Measurements from ENCODE around the gene PCMT1.
A peak's percentile ranks its signal among the peaks of the same experiment; 100 is the strongest.

PCMT1 gene

GRCh38 chr6:149749594-149750135 lies at the start of gene PCMT1:
Gene PCMT1, plus strand, starts transcription at chr6:149749741. Its CDS starts 161 bp downstream, at chr6:149749902.
- Histone ChIP-seq H3K36me3 (ENCODE audit: control insufficient read depth, low read depth, low read length) (no peaks in the 10 kb centered on the region), H3K9ac (ENCODE audit: low read length) (peak within 1 kb of the TSS; percentile 71), H3K9me3 (ENCODE audit: control insufficient read depth, low read depth, low read length) (no peaks in the 10 kb centered on the region), H3K27me3 (ENCODE audit: control insufficient read depth, insufficient read depth, low read length) (no peaks in the 10 kb centered on the region), H3K27ac (ENCODE audit: low read length) (peak within 1 kb of the TSS; percentile 62), H3K4me1 (ENCODE audit: control insufficient read depth, low read depth, low read length) (peaks cover 12% of the 10 kb centered on the region), H3K4me3 (ENCODE audit: low read length) (peak within 1 kb of the TSS; percentile 94)

- Histone ChIP-seq H3K4me3 (ENCODE audit: low read length) (peak overlapping the region; percentile 43), H3K9me3 (ENCODE audit: control insufficient read depth, low read depth, low read length) (no peaks in the 10 kb centered on the region), H3K27ac (ENCODE audit: low read length) (peak overlapping the region; percentile 46), H3K27me3 (ENCODE audit: control insufficient read depth, insufficient read depth, low read length) (no peaks in the 10 kb centered on the region), H3K4me1 (ENCODE audit: control insufficient read depth, low read depth, low read length) (peaks cover 9% of the 10 kb centered on the region), H3K36me3 (ENCODE audit: control insufficient read depth, low read depth, low read length) (peaks cover 10% of the 10 kb centered on the region), H3K9ac (ENCODE audit: low read length) (peak overlapping the region; percentile 23)
These were observed 47.8 kb upstream of the PCMT1 start for GRCh38 chr6:149701714-149702113.

DNA sequence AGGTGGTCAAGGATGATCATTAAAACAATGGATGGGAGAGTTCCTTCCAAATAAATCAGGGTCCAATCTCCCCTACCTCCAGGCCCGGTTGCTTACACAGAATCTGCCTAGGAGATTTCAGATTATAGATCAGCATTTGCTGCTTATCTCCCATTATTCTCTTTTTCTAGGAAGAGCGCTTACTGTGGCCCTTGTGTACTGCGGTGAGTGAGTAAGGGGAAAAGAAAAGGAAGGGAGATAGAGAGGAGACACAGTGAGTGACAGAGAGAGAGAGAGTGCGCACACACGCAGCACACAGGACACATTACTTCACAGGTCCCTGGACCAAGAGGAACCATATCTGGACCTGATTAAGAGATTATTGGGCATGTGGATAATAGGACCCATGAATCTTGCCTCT lies 37.8 kb upstream of the PCMT1 start:
- H3K36me3 ChIP-seq (ENCODE audit: control insufficient read depth, low read depth, low read length): no peaks in the 10 kb centered on the region
- H3K27me3 ChIP-seq (ENCODE audit: control insufficient read depth, insufficient read depth, low read length): no peaks in the 10 kb centered on the region
- no peak overlapping the region for H3K4me3 ChIP-seq (ENCODE audit: low read length)
- H3K27ac ChIP-seq (ENCODE audit: low read length): no peak overlapping the region
- H3K4me1 ChIP-seq (ENCODE audit: control insufficient read depth, low read depth, low read length): peaks cover 20% of the 10 kb centered on the region
- no peaks in the 10 kb centered on the region for H3K9me3 ChIP-seq (ENCODE audit: control insufficient read depth, low read depth, low read length)
- H3K9ac ChIP-seq (ENCODE audit: low read length): no peak overlapping the region

DNA sequence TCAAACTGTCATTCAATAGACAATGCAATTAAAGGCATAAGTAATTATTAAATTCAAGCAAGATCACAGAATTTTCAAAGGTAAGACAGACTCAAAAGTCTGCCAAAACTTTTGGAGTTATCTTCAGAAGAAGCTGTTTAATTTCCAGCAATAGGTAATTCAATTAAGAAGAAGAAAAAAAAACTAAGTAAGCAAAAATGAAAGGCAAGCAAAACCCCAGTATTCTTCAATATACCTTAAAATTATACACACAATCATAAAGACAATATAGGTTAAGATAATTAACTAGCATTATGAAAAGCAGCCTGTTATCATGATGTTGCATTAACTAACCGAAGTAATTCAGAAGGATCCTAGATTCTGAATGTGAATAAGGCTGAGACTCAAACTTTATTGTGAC lies 35.1 kb upstream of the PCMT1 start:
- Histone ChIP-seq H3K9ac (ENCODE audit: low read length) (no peak overlapping the region), H3K4me3 (ENCODE audit: low read length) (no peak overlapping the region), H3K27ac (ENCODE audit: low read length) (no peak overlapping the region), H3K9me3 (ENCODE audit: control insufficient read depth, low read depth, low read length) (no peaks in the 10 kb centered on the region), H3K4me1 (ENCODE audit: control insufficient read depth, low read depth, low read length) (peaks cover 14% of the 10 kb centered on the region), H3K36me3 (ENCODE audit: control insufficient read depth, low read depth, low read length) (no peaks in the 10 kb centered on the region), H3K27me3 (ENCODE audit: control insufficient read depth, insufficient read depth, low read length) (no peaks in the 10 kb centered on the region)

GRCh38 chr6:149716181-149716963 lies 33.2 kb upstream of the PCMT1 start:
- peak overlapping the region; percentile 94 for H3K4me3 ChIP-seq (ENCODE audit: low read length)
- H3K27me3 ChIP-seq (ENCODE audit: control insufficient read depth, insufficient read depth, low read length): no peaks in the 10 kb centered on the region
- H3K4me1 ChIP-seq (ENCODE audit: control insufficient read depth, low read depth, low read length): peaks cover 14% of the 10 kb centered on the region
- H3K9me3 ChIP-seq (ENCODE audit: control insufficient read depth, low read depth, low read length): no peaks in the 10 kb centered on the region
- no peak overlapping the region for H3K27ac ChIP-seq (ENCODE audit: low read length)
- no peaks in the 10 kb centered on the region for H3K36me3 ChIP-seq (ENCODE audit: control insufficient read depth, low read depth, low read length)
- peak overlapping the region; percentile 97 for H3K9ac ChIP-seq (ENCODE audit: low read length)

- Histone ChIP-seq H3K27me3 (ENCODE audit: control insufficient read depth, insufficient read depth, low read length) (no peaks in the 10 kb centered on the region), H3K36me3 (ENCODE audit: control insufficient read depth, low read depth, low read length) (no peaks in the 10 kb centered on the region), H3K9ac (ENCODE audit: low read length) (peak overlapping the region; percentile 97), H3K27ac (ENCODE audit: low read length) (peak overlapping the region; percentile 86), H3K4me3 (ENCODE audit: low read length) (peak overlapping the region; percentile 94), H3K9me3 (ENCODE audit: control insufficient read depth, low read depth, low read length) (no peaks in the 10 kb centered on the region), H3K4me1 (ENCODE audit: control insufficient read depth, low read depth, low read length) (peaks cover 14% of the 10 kb centered on the region)
These were observed 32.3 kb upstream of the PCMT1 start for GRCh38 chr6:149717255-149717587.

GRCh38 chr6:149717588-149718458 lies 31.7 kb upstream of the PCMT1 start, which contains the start of gene LATS1:
Gene LATS1, minus strand, starts transcription at chr6:149718101. Its CDS starts 15,975 bp downstream, at chr6:149702126.
- H3K9me3 ChIP-seq (ENCODE audit: control insufficient read depth, low read depth, low read length): no peaks in the 10 kb centered on the region
- H3K4me3 ChIP-seq (ENCODE audit: low read length): peak within 1 kb of the TSS; percentile 94
- H3K4me1 ChIP-seq (ENCODE audit: control insufficient read depth, low read depth, low read length): peaks cover 14% of the 10 kb centered on the region
- H3K27ac ChIP-seq (ENCODE audit: low read length): peak within 1 kb of the TSS; percentile 86
- no peaks in the 10 kb centered on the region for H3K27me3 ChIP-seq (ENCODE audit: control insufficient read depth, insufficient read depth, low read length)
- H3K36me3 ChIP-seq (ENCODE audit: control insufficient read depth, low read depth, low read length): peaks cover 1% of the 10 kb centered on the region
- peak within 1 kb of the TSS; percentile 97 for H3K9ac ChIP-seq (ENCODE audit: low read length)

DNA sequence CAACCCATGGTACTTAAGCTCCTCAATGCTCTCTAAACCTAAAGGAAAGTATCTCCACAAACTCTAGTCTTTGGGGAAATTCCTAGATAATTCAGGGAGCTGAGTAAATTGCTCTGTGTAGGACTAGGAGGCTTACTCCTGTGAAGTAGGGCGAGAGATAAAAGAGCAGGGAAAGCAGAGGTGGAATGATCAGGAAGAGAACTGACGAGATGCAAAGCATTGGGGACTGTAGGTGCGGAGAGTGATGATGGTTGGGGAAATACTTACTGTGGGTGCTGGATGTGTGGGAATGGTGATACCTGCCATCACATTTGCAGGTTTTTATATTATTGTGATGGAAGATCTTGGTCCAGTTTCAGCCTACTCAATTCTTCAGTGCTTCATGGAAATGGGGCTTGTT lies 30.0 kb upstream of the PCMT1 start:
- no peaks in the 10 kb centered on the region for H3K27me3 ChIP-seq (ENCODE audit: control insufficient read depth, insufficient read depth, low read length)
- H3K9ac ChIP-seq (ENCODE audit: low read length): no peak overlapping the region
- H3K4me1 ChIP-seq (ENCODE audit: control insufficient read depth, low read depth, low read length): peaks cover 14% of the 10 kb centered on the region
- no peak overlapping the region for H3K4me3 ChIP-seq (ENCODE audit: low read length)
- H3K9me3 ChIP-seq (ENCODE audit: control insufficient read depth, low read depth, low read length): no peaks in the 10 kb centered on the region
- no peak overlapping the region for H3K27ac ChIP-seq (ENCODE audit: low read length)
- peaks cover 2% of the 10 kb centered on the region for H3K36me3 ChIP-seq (ENCODE audit: control insufficient read depth, low read depth, low read length)

DNA sequence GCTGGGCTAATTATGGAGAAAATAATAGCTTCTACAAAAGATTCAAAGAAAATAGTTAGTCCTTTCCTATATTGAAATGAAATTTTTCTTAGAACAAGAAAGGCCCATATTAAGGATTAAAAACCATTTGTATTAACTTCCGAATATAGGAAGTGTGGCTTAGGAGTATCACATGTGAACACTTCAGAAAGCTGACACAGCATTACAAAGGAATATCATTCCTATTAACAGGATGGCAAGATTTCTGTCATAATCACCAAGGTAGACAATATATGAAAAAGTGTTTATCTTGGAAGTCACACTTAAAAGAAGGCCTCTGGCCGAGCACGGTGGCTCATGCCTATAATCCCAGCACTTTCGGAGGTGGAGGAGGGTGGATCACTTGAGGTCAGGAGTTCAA lies 26.3 kb upstream of the PCMT1 start:
- H3K27me3 ChIP-seq (ENCODE audit: control insufficient read depth, insufficient read depth, low read length): no peaks in the 10 kb centered on the region
- no peak overlapping the region for H3K27ac ChIP-seq (ENCODE audit: low read length)
- H3K4me1 ChIP-seq (ENCODE audit: control insufficient read depth, low read depth, low read length): no peaks in the 10 kb centered on the region
- no peak overlapping the region for H3K9ac ChIP-seq (ENCODE audit: low read length)
- no peak overlapping the region for H3K4me3 ChIP-seq (ENCODE audit: low read length)
- peaks cover 24% of the 10 kb centered on the region for H3K36me3 ChIP-seq (ENCODE audit: control insufficient read depth, low read depth, low read length)
- no peaks in the 10 kb centered on the region for H3K9me3 ChIP-seq (ENCODE audit: control insufficient read depth, low read depth, low read length)

DNA sequence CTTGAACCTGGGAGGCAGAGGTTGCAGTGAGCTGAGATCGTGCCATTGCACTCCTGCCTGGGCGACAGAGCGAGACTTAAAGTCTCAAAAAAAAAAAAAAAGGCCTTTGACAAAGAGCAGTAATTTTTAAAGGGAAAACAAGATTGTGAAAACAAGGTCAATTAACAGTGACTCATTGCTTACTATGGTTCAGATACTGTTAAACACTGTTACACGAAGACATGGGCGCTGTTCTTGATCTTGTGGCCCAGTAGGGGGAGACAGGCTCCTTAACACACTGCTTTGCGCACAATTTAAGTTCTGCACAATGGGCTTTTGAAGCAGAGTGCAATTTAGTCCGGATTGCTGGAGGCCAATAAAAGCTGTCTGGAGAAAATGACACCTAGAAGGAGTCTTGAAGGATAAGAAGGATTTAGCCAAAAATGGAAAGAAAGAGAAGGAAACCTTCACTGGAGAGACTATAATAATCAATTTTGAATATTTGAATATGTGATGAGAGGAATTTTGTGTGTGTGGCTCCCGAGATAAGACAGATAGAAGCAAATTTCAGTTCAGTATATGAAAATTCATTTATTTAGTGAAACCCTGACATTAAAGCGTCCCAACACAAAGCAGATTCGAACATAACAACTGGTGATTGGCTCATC lies 25.6 kb upstream of the PCMT1 start:
- H3K9ac ChIP-seq (ENCODE audit: low read length): no peak overlapping the region
- no peaks in the 10 kb centered on the region for H3K9me3 ChIP-seq (ENCODE audit: control insufficient read depth, low read depth, low read length)
- peaks cover 30% of the 10 kb centered on the region for H3K36me3 ChIP-seq (ENCODE audit: control insufficient read depth, low read depth, low read length)
- H3K27me3 ChIP-seq (ENCODE audit: control insufficient read depth, insufficient read depth, low read length): no peaks in the 10 kb centered on the region
- no peak overlapping the region for H3K27ac ChIP-seq (ENCODE audit: low read length)
- H3K4me1 ChIP-seq (ENCODE audit: control insufficient read depth, low read depth, low read length): no peaks in the 10 kb centered on the region
- no peak overlapping the region for H3K4me3 ChIP-seq (ENCODE audit: low read length)

DNA sequence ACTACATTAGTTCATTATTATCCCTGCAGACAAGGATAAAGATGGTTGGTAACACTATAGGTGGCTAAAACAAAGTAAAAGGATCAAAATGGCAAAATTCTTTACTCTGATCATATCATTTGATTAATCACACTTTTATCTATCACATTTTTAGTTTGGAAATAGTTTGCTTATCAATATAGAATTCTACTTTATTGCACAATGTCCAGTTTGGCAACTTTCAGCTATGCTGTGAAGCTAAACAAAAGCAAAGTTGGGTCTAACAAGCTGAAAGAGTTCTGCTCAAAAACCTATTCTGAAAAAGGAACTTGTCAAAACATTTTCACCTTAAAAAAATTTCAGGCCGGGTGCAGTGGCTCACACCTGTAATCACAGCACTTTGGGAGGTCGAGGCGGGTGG lies 23.8 kb upstream of the PCMT1 start:
- no peaks in the 10 kb centered on the region for H3K9me3 ChIP-seq (ENCODE audit: control insufficient read depth, low read depth, low read length)
- no peak overlapping the region for H3K9ac ChIP-seq (ENCODE audit: low read length)
- no peaks in the 10 kb centered on the region for H3K27me3 ChIP-seq (ENCODE audit: control insufficient read depth, insufficient read depth, low read length)
- H3K4me3 ChIP-seq (ENCODE audit: low read length): no peak overlapping the region
- H3K27ac ChIP-seq (ENCODE audit: low read length): no peak overlapping the region
- H3K4me1 ChIP-seq (ENCODE audit: control insufficient read depth, low read depth, low read length): no peaks in the 10 kb centered on the region
- peaks cover 49% of the 10 kb centered on the region for H3K36me3 ChIP-seq (ENCODE audit: control insufficient read depth, low read depth, low read length)
